GM13976 (cell line): Measurements from ENCODE around the gene EMC8.
"Not testable (repeated sequence)": the region's sequence is repeated elsewhere in the genome, so short reads cannot be mapped to it uniquely, and the experiment has no call there.

Experiments used
- DNase-seq: peaks from one replicate; pipeline ENCODE4 v3.0.0; 2012; ENCODE audit warnings: low spot score
- in situ Hi-C: fragments of 300-500 bp; cut with MboI; formaldehyde crosslinking; loops from one replicate; pipeline ENCODE4 v1.12.0; 2022; ENCODE audit warnings: low sequenced_read_pairs, mixed read lengths, inconsistent platforms; ENCODE audit not compliant: unreplicated experiment
- TF ChIP-seq, protein P1 (sequence below): IDR thresholded peaks from 2 replicates; pipeline ENCODE4 v1.5.1; 2012; ENCODE audit warnings: borderline replicate concordance, mild to moderate bottlenecking; ENCODE audit not compliant: insufficient read depth; ENCODE audit errors: extremely low read depth, missing control alignments, control extremely low read depth

EMC8 gene

DNA sequence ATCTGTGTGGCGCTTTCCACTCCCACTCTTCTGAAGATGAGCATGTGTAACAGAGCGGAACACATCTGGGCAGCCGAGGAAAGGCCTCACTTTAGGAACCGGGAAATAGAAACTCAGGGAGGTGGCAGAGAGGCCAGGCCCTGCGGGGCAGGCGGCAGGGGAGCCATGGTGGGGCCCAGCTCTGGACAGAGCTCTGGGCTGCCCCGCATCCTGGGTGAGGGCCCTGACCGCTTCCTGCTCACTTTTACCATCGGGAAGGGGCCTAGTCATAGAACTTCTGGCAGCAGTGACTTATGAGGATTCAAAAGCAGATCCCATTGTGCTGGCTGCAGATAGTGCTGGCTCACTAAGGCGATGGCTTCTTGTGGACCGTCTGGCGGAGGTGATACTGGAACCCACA is 22.8 kb upstream of the EMC8 start:
- TF ChIP-seq, protein P1, sequence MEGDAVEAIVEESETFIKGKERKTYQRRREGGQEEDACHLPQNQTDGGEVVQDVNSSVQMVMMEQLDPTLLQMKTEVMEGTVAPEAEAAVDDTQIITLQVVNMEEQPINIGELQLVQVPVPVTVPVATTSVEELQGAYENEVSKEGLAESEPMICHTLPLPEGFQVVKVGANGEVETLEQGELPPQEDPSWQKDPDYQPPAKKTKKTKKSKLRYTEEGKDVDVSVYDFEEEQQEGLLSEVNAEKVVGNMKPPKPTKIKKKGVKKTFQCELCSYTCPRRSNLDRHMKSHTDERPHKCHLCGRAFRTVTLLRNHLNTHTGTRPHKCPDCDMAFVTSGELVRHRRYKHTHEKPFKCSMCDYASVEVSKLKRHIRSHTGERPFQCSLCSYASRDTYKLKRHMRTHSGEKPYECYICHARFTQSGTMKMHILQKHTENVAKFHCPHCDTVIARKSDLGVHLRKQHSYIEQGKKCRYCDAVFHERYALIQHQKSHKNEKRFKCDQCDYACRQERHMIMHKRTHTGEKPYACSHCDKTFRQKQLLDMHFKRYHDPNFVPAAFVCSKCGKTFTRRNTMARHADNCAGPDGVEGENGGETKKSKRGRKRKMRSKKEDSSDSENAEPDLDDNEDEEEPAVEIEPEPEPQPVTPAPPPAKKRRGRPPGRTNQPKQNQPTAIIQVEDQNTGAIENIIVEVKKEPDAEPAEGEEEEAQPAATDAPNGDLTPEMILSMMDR, result no peak
- DNase-seq, result no peak
- in situ Hi-C loops, result loop anchor here (5.0 to 25.0 kb wide), 4 partner anchors 70 to 690 kb away; partner anchors contain the start of gene FOXF1

DNA sequence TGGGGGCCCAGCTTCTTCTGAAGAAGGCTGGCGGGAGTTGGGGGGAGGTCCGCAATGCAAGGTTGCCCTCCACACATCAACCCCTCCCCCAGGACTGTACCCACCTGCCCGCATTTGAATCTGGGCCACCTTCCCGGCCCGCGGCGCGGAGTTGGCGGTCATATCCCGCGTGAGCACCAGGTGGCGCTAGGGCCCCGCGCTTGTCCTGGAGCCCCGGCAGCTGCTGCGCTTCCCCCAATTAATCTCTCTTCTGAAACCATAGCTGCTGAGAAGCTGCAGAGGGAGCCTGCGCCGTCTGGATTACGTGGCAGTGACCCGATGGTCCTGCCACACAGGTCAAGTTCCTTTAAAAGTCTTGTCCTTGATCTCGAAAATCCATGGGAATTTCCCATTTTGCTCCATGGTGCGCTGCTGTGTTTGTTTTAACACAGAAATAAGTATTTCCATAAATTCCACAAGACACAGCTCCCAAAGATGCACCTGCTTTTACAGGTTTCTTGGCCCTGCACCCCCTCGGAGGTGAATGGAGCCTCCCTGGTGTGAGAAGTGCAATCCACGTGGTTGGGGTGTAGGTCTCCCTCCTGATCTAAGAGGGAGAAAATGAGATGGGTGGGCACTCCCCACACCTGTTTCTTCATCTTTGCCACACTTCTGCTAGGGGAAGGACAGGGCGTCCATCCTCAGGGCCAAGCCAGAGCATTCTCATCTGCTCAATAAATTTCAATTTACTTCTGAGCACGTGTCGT is 22.2 kb upstream of the EMC8 start:
- peak; percentile 94 for DNase-seq
- in situ Hi-C loops, result loop anchor here (5.0 to 25.0 kb wide), 4 partner anchors 71 to 691 kb away; partner anchors contain the start of gene FOXF1
- TF ChIP-seq, protein P1, result peak; percentile 95

DNA sequence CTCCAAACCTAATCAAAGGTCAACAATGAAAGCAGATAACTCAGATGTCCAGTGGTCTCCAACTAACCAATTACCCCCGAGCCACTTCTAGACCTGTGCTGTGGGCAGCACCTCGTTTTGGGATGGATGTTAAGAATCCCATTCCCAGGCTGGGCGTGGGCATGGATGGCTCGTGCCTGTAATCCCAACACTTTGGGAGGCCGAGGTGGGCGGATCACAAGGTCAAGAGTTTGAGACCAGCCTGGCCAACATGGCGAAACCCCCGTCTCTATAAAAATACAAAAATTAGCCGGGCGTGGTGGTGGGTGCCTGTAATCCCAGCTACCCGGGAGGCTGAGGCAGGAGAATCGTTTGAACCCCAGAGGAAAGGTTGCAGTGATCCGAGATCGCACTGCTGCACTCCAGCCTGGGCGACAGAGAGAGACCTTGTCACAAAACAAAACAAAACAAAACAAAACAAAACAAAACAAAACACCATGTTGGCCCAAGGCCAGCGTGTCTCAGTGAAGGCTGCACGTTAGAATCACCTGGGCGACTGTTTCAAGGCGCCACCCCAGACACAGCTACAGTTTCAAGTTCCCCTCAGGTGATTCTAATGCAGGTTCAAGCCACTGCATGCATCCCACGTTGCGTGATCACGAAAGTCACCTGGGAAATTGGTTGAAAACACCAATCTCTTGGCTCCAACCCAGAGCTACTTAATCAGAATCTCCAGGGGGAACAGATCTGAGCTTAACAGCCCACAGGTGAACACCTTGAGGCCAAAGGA is 21.4 kb upstream of the EMC8 start:
- TF ChIP-seq, protein P1, result no peak
- DNase-seq, result no peak
- in situ Hi-C loops, result loop anchor here (5.0 to 25.0 kb wide), 4 partner anchors 72 to 692 kb away; partner anchors contain the start of gene FOXF1

- no peak for DNase-seq
- TF ChIP-seq, protein P1, result no peak
- in situ Hi-C loops, result loop anchor here (5.0 to 25.0 kb wide), 4 partner anchors 73 to 693 kb away; partner anchors contain the start of gene FOXF1
Observed at GRCh38 chr16:85819771-85820170, 20.4 kb upstream of the EMC8 start.

- TF ChIP-seq, protein P1, result peak; percentile 85
- peak; percentile 84 for DNase-seq
- in situ Hi-C loops, result loop anchor here (25.0 kb wide), 1 partner anchor 693 kb away; the partner anchor contains the start of gene FOXF1
Observed at GRCh38 chr16:85819245-85819644, 19.9 kb upstream of the EMC8 start.

- in situ Hi-C loops, result loop anchor here (25.0 kb wide), 1 partner anchor 695 kb away; the partner anchor contains the start of gene FOXF1
- not testable (repeated sequence) for DNase-seq
Observed at GRCh38 chr16:85817195-85817594, 17.9 kb upstream of the EMC8 start.
